ENCODE data around the gene ADAT3. TPM values are rescaled to one million over a fixed set of nuclear protein-coding genes. Genes with fewer than 3 reads are reported as not detected.

The ADAT3 gene
- total RNA-seq, 1 donor from 2014 or later: 2.4 TPM

- H3K36me3 Mint-ChIP-seq: no peaks in the 10 kb centered on the region
- H3K9ac ChIP-seq: no peak overlapping the region
These were observed 45.8 kb upstream of the ADAT3 start for GRCh38 chr19:1859331-1859781.

GRCh38 chr19:1860042-1860775, 45.0 kb upstream of the ADAT3 start:
- Histone ChIP-seq H3K4me2 (peak overlapping the region; percentile 76), H3K27me3 (peaks cover 55% of the 10 kb centered on the region), H3K9me3 (ENCODE audit: low read depth) (no peaks in the 10 kb centered on the region), H3K4me3 (peak overlapping the region; percentile 35), H3K9ac (no peak overlapping the region), H3K4me1 (peaks cover 63% of the 10 kb centered on the region), H4K20me1 (ENCODE audit: low read depth) (peaks cover 72% of the 10 kb centered on the region), H3F3A (ENCODE audit: low read depth) (peaks cover 49% of the 10 kb centered on the region), H3K79me2 (ENCODE audit: low read depth) (peaks cover 63% of the 10 kb centered on the region), H2AFZ (replicated peaks) (no peak overlapping the region), H3K27ac (no peak overlapping the region), H3K36me3 (no peaks in the 10 kb centered on the region)
- H3K4me3 Mint-ChIP-seq: peak overlapping the region; percentile 75
- H3K27ac Mint-ChIP-seq: no peak overlapping the region
- peaks cover 14% of the 10 kb centered on the region for H3K27me3 Mint-ChIP-seq (ENCODE audit: insufficient read depth, low read depth)
- H3K9me3 Mint-ChIP-seq: no peaks in the 10 kb centered on the region
- peak; percentile 86 for DNase-seq (ENCODE audit: low spot score)
- no peaks in the 10 kb centered on the region for H3K36me3 Mint-ChIP-seq
- no peak for TF ChIP-seq CTCF (IDR thresholded peaks at IDR 0.05)
- no peak for TF ChIP-seq EZH2 (IDR thresholded peaks at IDR 0.05)
- TF ChIP-seq EZH2phosphoT487 (IDR thresholded peaks at IDR 0.05): no peak
- peaks cover 35% of the 10 kb centered on the region for H3K4me1 Mint-ChIP-seq

More at GRCh38 chr19:1859331-1859781, 45.8 kb upstream of the ADAT3 start:
- Mint-ChIP-seq H3K27me3 (ENCODE audit: insufficient read depth, low read depth) (peaks cover 14% of the 10 kb centered on the region), H3K4me3 (peak overlapping the region; percentile 75), H3K27ac (peak overlapping the region; percentile 61), H3K9me3 (no peaks in the 10 kb centered on the region), H3K4me1 (peaks cover 43% of the 10 kb centered on the region)
- peak overlapping the region; percentile 35 for H3K4me3 ChIP-seq
- peak overlapping the region; percentile 76 for H3K4me2 ChIP-seq
- H3F3A ChIP-seq (ENCODE audit: low read depth): peaks cover 50% of the 10 kb centered on the region
- DNase-seq (ENCODE audit: low spot score): peak; percentile 75
- H3K4me1 ChIP-seq: peaks cover 71% of the 10 kb centered on the region
- TF ChIP-seq EZH2phosphoT487 (IDR thresholded peaks at IDR 0.05) (no peak), CTCF (IDR thresholded peaks at IDR 0.05) (peak; percentile 36)
- H3K36me3 ChIP-seq: no peaks in the 10 kb centered on the region
- H4K20me1 ChIP-seq (ENCODE audit: low read depth): peaks cover 80% of the 10 kb centered on the region
- no peak overlapping the region for H2AFZ ChIP-seq (replicated peaks)
- H3K27ac ChIP-seq: no peak overlapping the region
- H3K9me3 ChIP-seq (ENCODE audit: low read depth): no peaks in the 10 kb centered on the region
- peaks cover 55% of the 10 kb centered on the region for H3K27me3 ChIP-seq
- peaks cover 63% of the 10 kb centered on the region for H3K79me2 ChIP-seq (ENCODE audit: low read depth)

- H3K27me3 Mint-ChIP-seq (ENCODE audit: insufficient read depth, low read depth): peaks cover 12% of the 10 kb centered on the region
- peaks cover 38% of the 10 kb centered on the region for H3K4me1 Mint-ChIP-seq
- H3K27ac Mint-ChIP-seq: no peak overlapping the region
- H3K9me3 Mint-ChIP-seq: no peaks in the 10 kb centered on the region
- peaks cover 57% of the 10 kb centered on the region for H3K4me1 ChIP-seq
- H3K36me3 ChIP-seq: no peaks in the 10 kb centered on the region
- no peaks in the 10 kb centered on the region for H3K9me3 ChIP-seq (ENCODE audit: low read depth)
- H3K9ac ChIP-seq: no peak overlapping the region
- H3F3A ChIP-seq (ENCODE audit: low read depth): peaks cover 43% of the 10 kb centered on the region
- no peak overlapping the region for H3K27ac ChIP-seq
- DNase-seq (ENCODE audit: low spot score): no peak
- peak; percentile 2 for TF ChIP-seq EZH2 (IDR thresholded peaks at IDR 0.05)
- TF ChIP-seq EZH2phosphoT487 (IDR thresholded peaks at IDR 0.05): no peak
- no peak for TF ChIP-seq CTCF (IDR thresholded peaks at IDR 0.05)
- peak overlapping the region; percentile 68 for H3K4me3 ChIP-seq
- peaks cover 55% of the 10 kb centered on the region for H3K27me3 ChIP-seq
- peak overlapping the region; percentile 90 for H3K4me3 Mint-ChIP-seq
- H3K79me2 ChIP-seq (ENCODE audit: low read depth): peaks cover 62% of the 10 kb centered on the region
- H2AFZ ChIP-seq (replicated peaks): no peak overlapping the region
- peaks cover 65% of the 10 kb centered on the region for H4K20me1 ChIP-seq (ENCODE audit: low read depth)
- peak overlapping the region; percentile 76 for H3K4me2 ChIP-seq
- no peaks in the 10 kb centered on the region for H3K36me3 Mint-ChIP-seq
These were observed 44.2 kb upstream of the ADAT3 start for GRCh38 chr19:1860821-1861598.
